GM19239 (cell line): ENCODE measurements around the gene PPP2R5C.

ENCODE experiments used
- DNase-seq: peaks from one replicate; pipeline ENCODE4 v3.0.0; 2011; ENCODE audit warnings: low spot score; ENCODE audit not compliant: insufficient read length
- FAIRE-seq: peaks from 2 replicates; lab custom pipeline; 2011; peaks lifted over from hg19 to GRCh38; lab: Jason Lieb, UNC

PPP2R5C gene

GRCh38 chr14:101900253-101900652 is 138.7 kb downstream of the PPP2R5C start:
- FAIRE-seq = no peak
- no peak for DNase-seq

DNA sequence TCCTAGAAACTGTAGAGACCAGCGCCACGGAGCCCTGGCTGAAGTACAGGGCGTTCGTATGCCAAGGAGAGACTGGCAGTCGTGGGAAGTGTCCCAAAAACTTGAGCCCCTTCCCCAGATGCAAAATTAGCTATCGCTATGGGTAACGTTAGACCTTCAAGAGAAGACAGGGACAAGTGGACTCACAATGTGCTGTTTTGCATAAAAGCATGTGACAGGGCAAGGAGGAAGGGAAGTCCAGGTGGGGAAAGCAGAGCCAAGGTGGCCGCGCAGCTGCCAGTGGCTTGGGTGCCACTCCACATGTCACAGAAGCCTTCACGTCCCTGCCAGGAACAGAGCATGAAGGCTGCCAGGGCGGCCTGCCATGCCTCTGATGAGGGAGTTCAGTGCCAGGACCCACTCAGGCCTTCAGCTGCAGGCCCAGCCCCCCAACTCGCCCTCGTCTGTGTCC is 141.6 kb downstream of the PPP2R5C start:
- no peak for FAIRE-seq
- DNase-seq = no peak

DNA sequence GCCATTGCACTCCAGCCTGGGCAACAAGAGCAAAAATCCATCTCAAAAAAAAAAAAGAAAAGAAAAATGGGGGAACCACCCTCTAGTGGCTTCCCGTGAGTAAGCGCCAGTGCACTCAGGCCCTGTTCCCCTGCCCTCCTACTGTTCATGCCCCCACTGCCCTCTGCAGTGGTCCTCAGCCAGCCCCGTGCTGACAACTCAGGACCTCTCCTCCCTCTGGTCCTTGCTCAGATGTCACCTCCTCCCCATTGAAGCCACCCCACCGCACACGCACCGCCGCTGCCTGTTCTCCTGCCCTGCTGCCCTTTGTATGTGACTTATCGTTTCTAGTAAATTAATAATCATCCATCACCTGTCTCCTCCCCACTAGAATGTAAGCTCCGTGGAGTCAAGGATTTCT is 144.1 kb downstream of the PPP2R5C start:
- DNase-seq (no peak), FAIRE-seq (no peak)

- FAIRE-seq (no peak), DNase-seq (no peak)
Observed at GRCh38 chr14:101906645-101907044, 145.1 kb downstream of the PPP2R5C start.

DNA sequence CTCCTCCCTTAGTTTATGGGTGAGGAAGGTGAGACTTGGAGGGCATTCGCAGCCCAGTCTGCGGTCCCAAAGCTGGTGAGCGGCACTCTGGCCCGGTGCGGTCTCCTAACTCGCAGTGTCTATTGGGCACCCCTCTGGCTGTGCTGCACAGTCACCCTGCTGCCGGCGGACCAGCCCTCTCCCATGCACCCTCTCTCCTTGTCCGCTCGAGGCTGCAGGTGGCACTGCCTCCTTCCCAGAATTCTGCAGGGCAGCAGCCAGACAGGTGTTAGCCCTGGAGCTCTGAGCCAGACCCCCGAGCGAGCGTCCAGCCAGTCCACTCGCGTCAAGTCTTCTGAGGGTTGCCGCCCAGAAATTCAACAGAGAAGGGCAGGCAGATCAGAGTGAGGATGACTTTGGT is 146.1 kb downstream of the PPP2R5C start:
- no peak for FAIRE-seq

DNA sequence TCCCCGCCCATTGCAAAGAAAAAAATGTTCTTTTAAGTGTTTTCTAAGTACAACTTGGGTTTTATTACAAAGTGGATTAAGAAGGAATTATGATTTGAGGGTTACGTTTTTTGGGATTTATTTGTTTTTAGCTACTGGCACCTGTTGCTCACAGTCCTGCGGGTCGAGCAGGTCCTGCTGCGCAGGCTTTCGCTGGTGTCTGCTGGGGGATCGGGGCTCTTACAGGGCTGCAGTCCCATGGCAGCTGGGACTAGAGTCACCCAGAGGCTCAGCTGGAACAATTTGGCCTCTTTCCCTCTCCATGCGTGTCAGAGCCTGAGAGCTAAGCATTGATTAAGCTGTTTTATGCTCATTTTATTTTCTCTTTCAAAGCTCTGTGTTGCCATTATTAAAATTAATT is 147.3 kb downstream of the PPP2R5C start:
- no peak for DNase-seq
- no peak for FAIRE-seq

More for the DNA sequence above, 146.1 kb downstream of the PPP2R5C start:
- DNase-seq = no peak

DNA sequence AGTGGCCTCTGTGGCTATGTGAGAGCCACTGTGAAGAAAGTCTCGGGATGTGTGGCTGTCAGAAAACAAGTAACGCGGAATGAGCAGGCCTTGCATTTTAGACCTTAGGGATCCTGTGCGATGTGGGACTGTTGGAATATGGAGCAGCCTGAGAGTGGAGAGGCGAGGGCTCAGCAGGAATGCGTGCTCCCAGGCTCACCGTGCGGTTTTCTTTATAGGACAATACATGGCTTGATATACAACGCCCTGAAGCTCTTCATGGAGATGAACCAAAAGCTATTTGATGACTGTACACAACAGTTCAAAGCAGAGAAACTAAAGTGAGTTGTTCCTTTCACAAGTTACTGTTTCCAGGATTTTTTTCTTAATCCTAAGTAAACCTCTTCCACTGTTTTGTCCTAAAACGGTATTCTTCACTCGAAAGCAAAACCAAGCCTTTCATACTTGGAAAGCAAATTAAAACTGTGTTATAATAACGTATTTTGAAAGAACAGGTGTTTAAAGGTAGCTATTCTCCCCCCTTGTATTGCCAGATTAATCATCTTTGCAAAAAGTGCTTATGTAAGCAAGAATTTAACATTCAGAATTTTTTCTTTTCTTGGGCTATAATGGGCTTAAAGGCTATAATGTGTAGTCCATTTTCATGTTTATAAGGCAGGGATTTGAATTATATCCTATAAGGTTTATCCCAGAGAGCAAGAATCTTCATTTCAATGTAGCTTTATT is 148.0 kb downstream of the PPP2R5C start:
- no peak for DNase-seq
- no peak for FAIRE-seq

DNA sequence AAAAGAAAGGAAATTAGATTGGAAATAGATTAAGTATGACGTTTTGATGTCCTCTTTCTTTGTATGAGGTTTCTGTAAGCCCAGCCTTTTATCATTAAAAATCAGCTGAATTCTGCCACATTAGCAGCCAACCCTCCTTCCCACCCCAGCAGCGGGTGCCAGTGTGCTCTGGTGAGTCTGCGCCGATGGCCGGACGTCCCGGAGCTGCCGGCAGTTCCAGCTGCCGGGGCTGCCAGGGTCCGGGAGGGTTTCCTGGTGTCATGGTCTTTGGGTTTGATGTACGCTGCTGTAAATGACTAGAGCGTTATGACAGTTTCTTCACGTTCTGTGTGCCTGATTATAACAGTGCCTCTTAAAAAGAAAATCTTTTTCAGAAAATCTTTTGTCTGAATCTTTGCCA is 151.3 kb downstream of the PPP2R5C start:
- DNase-seq = no peak
- no peak for FAIRE-seq

DNA sequence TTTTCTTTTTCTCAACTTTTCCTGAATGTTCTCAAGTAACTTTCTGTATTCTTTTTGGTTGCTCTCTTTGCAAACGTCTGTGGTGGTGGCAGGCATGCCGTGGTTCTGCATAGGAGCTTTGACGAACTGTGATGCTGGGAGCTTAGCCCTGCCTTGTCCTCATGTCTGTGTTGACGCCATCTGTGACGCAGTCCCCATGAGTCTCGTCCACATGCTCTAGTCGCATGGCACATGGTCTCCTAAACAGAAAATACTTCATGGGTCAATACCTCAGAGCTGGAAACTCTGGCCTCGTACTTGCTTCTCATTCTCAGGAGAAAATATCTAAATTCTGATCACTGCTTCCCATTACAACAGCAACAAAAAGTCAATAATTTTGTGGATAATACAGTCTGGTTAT is 152.6 kb downstream of the PPP2R5C start:
- FAIRE-seq = no peak
- DNase-seq = no peak

- no peak for FAIRE-seq
- DNase-seq = no peak
Observed at GRCh38 chr14:101915871-101916815, 154.6 kb downstream of the PPP2R5C start.

GRCh38 chr14:101916816-101917412 is 155.4 kb downstream of the PPP2R5C start:
- no peak for DNase-seq
- FAIRE-seq = no peak

GRCh38 chr14:101917413-101918017 is 156.0 kb downstream of the PPP2R5C start:
- FAIRE-seq (no peak), DNase-seq (no peak)

DNA sequence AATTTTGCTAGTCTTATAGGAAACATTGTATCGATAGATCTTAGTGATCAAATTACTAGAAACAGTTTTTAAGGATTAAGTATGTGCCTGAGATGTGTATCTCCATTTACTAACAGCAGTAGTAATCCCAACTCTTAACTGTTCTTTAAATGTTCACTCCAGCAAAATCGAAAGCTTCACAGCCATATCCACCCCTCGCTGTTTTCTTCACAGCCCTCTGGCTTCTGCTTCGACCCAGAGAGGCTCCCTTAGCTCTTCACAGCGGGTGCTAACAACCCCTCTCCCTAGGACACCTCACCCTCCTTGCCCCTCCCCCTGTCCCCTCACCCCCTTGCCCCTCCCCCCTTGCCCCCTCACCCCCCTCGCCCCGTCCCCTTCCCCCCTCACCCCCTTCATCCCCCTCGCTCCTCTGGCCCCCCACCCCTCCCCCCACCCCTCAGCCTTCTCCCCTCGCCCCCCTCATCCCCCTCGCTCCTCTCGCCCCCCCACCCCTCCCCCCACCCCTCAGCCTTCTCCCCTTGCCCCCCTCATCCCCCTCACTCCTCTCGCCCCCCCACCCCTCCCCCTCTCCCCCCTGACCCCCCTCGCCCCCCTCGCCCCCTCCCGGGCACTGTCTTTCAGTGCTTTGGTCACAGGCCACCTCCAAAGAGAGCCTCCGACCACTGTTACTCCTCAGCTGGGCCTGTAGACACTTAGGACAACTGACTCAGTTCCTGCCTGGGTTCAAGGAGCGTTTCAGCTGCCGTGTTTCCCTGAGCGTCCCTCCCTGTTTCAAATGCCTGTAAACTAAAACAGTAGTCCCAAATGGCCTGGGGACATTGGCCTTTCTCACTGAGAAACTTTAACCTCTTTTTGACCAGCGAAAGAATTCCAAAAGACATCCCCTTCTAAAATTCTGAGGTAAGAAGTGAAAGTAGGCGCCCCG is 156.8 kb downstream of the PPP2R5C start:
- no peak for FAIRE-seq
- DNase-seq = no peak

- DNase-seq = no peak
Observed at GRCh38 chr14:101920271-101920670, 158.8 kb downstream of the PPP2R5C start.

DNA sequence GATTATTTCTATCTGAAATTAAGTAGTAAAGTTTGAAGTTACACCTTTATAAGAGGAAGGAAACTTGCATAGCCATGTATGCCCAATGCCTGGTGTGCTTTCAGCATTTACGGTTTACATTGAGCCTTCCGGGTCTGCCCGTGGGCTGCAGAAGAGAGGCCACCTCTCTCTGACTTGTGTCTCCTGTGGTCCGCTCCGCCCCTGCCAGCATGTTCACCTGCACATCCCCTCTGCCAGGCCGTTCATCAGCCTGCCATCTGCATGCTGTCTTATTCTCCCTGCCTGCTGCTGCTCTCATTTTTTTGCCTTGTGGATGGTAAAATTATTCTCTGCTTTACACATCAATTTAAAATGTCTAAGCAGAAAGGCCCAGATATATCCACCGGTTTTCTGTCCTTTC is 161.4 kb downstream of the PPP2R5C start:
- no peak for DNase-seq
- no peak for FAIRE-seq

More at GRCh38 chr14:101920271-101920670, 158.8 kb downstream of the PPP2R5C start:
- no peak for FAIRE-seq

GRCh38 chr14:101925152-101925551 is 163.6 kb downstream of the PPP2R5C start:
- DNase-seq (no peak), FAIRE-seq (no peak)

- FAIRE-seq = no peak
- DNase-seq = no peak
Observed at GRCh38 chr14:101926085-101926484, 164.6 kb downstream of the PPP2R5C start.

GRCh38 chr14:101926620-101927019 is 165.1 kb downstream of the PPP2R5C start:
- FAIRE-seq = no peak
- DNase-seq = no peak

- FAIRE-seq (no peak), DNase-seq (no peak)
Observed at GRCh38 chr14:101927859-101928258, 166.3 kb downstream of the PPP2R5C start.
